ENCODE results near the gene FNTB. TPM values are rescaled to one million over a fixed set of nuclear protein-coding genes. Genes with fewer than 3 reads are reported as not detected.
A peak's percentile ranks its signal among the peaks of the same experiment; 100 is the strongest.

The FNTB gene
- polyA plus RNA-seq, 3 donors from 2014 or later: 1.0 to 5.2 (median 1.6) TPM

DNA sequence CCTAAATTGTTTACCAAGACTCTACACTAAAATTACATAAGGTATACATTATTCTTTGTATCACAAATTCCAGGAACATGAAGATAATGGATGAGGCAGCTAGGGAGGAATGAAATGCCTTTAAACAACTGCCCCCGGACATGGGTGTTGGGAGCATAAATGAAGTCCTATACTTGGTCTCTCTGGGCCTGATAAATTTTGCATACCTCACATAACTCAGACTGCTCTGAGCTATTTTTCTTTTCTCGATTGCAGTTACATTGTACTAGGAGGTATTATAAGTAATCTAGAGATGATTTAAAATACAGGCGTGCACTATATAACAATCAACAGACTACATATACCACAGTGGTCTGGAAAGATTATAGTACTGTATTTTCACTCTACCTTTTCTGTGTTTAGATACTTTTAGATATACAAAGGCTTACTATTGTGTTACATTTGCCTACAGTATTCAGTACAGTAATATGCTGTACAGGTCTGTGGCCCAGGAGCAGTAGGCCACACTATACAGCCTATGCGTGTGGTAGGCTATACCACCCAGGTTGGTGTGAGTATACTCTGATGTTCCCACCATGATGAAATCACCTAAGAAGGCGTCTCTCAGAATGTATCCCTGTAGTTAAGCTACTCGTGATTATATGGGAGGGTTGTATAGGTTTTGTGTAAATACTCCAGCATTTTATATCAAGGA, 14.3 kb downstream of the FNTB start:
- Mint-ChIP-seq H3K9me3 (no peaks in the 10 kb centered on the region), H3K36me3 (peaks cover 4 to 7% (median 6%) of the 10 kb centered on the region in 3 donors), H3K4me1 (no peaks in the 10 kb centered on the region), H3K4me3 (no peak overlapping the region), H3K27me3 (ENCODE audit: low read depth in 3 of 3) (no peaks in the 10 kb centered on the region), H3K27ac (no peak overlapping the region)
- DNase-seq: no peak

DNA sequence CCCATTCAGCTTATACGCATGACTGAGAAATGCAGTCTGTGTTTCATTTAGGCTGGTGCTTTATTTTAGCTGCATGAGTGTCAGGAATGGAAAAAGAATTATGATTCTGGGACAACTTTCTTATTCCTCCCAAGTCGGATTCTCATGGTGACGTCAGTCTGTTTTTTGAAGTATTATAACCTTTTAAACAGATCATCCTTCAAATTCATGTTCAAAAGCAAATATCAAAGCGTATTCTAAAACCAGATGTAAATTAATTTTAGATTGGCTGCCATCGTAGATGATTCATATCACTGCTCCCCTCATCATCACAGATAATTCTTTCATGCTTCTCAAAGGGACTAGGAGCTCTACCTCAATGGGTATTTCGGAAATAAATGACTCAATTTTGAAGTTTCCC, 15.0 kb downstream of the FNTB start:
- Mint-ChIP-seq H3K27ac (no peak overlapping the region), H3K4me3 (no peak overlapping the region), H3K9me3 (no peaks in the 10 kb centered on the region), H3K4me1 (no peaks in the 10 kb centered on the region), H3K27me3 (ENCODE audit: low read depth in 3 of 3) (no peaks in the 10 kb centered on the region), H3K36me3 (peaks cover 4 to 12% (median 6%) of the 10 kb centered on the region in 3 donors)
- no peak for DNase-seq

DNA sequence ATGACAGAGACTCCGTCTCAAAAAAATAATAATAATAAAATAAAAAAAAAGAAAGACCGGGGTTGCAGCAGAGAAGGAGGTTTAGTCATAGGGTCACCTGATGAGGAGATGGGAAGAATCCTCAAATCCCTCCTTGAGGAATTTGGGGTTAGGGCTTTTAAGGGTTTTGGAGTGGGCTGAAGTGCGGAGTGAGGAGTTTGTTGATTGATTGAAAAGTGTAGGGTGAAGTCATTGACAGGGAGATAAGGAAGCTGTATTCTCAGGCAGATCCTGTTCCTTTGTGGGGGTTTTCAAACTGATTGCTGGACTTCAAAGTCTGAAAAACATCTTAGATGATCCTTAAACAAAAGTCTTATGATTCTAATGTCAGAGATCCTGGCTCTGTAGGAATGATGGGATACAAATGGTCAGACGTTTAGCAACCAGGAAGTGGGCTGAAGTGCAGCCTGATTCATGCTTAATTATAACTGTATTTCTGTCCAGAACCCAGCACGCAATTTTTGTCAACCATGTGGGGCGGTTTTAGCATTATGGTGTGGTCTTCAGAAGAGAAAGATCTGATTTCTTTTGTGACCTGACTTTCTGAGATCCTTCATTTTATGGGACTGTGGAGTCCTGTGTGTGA, 16.0 kb downstream of the FNTB start:
- Mint-ChIP-seq H3K27ac (no peak overlapping the region), H3K4me3 (no peak overlapping the region), H3K36me3 (peaks cover 4 to 15% (median 6%) of the 10 kb centered on the region in 3 donors), H3K27me3 (ENCODE audit: low read depth in 3 of 3) (no peaks in the 10 kb centered on the region), H3K4me1 (no peaks in the 10 kb centered on the region), H3K9me3 (no peaks in the 10 kb centered on the region)
- DNase-seq: no peak

DNA sequence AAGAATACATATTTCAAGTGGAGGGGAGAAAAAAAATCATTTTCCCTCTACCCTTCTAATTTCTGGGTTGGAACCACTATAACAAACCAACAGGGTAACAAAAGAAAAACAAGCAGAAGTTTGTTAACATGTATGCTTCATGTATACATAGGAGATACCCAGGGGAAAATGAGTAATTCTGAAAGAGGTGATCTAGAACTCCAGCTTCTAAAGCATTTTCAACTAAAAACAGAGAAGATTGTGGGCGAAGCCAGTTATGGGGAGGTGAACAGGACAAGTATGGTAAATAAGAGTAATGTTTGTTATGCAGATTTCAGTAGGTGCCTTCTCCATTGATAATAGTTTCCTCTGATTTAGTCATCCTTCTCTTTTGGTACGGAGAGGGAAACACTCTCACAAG, 16.7 kb downstream of the FNTB start:
- DNase-seq: no peak
- Mint-ChIP-seq H3K27ac (no peak overlapping the region), H3K27me3 (ENCODE audit: low read depth in 3 of 3) (no peaks in the 10 kb centered on the region), H3K4me1 (no peaks in the 10 kb centered on the region), H3K36me3 (peaks cover 4 to 15% (median 6%) of the 10 kb centered on the region in 3 donors), H3K9me3 (no peaks in the 10 kb centered on the region), H3K4me3 (no peak overlapping the region)

DNA sequence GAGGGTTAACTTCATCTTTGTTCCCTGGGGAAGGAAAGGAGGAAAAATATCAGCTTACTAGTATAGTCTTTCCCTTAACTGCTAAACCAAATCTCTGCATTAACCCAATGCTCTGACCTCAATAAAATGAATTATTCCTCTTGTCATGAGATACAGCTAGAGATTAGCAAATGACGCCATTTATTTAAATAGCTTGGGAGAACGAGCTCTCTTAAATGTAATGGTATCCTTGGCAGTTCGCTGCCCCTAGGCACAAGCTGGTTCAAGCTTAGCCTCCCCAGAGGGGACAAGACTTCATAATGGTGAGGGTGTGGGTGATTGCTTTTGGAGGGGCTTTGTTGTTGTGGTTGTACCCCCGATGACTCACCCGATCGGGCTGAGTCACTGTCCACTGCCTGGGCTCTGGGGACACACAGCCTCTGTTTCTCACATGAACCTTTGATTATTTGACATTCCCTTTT, 19.6 kb downstream of the FNTB start:
- Mint-ChIP-seq H3K9me3 (no peaks in the 10 kb centered on the region), H3K4me3 (no peak overlapping the region), H3K27ac (no peak overlapping the region), H3K4me1 (no peaks in the 10 kb centered on the region), H3K27me3 (ENCODE audit: low read depth in 3 of 3) (peaks cover 0 to 4% (median 0%) of the 10 kb centered on the region in 3 donors), H3K36me3 (peaks cover 9 to 28% (median 15%) of the 10 kb centered on the region in 3 donors)
- no peak for DNase-seq

DNA sequence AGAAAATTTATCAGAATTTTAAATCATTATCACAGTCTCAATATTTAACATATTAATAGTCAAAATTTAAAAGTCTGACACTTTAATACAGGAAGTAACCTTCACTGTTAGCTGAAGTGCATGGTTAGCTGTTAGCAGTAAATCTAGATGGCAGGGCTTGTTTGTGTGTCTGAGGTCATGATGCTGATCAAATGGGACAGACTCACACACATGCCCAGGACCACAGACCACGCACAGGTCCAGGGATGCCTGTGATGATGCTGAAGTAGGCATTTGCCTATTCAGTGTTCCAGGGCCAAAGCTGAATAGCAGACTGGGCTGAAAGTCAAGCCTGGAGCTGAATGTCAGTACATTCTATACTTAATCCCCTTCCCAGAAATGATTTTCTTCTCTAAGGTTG, 20.5 kb downstream of the FNTB start:
- H3K36me3 Mint-ChIP-seq: peaks cover 15 to 28% (median 16%) of the 10 kb centered on the region in 3 donors

DNA sequence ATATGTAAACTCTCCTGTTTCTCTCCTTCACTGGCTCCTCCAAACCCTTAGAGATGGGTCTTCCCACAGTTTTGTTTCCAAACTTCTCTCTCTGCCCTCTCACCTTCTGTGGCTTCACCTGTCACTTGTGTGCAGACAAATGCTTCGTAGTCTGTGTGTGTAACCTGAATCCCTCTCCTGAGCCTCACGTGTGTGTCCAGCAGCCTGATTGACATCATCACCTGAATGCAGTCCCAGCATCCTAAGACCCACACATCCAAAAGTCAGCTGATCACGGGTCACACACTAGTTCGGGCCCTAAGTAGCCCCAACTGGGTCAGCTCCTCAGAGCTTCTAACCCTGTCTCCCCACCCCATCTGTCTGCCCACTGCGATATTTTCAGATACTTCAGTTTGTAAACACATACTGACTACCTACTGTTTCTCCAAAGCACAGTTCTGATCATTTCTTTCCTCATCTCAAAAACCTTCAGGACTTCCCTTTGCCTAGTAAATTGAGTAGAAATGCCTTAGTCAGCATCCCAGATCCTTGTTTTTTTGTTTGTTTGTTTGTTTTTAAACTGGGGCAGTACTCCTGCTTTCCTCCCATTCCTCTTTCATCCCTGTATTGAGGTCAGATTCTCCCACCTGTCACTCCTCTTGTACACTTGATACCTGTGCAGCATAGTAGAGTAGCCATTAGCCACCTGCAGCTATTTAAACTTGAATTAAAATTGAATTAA, 23.7 kb downstream of the FNTB start:
- no peak overlapping the region for H3K4me3 Mint-ChIP-seq
- no peaks in the 10 kb centered on the region for H3K9me3 Mint-ChIP-seq
- no peak for DNase-seq
- H3K27me3 Mint-ChIP-seq (ENCODE audit: low read depth in 3 of 3): peaks cover 0 to 6% (median 0%) of the 10 kb centered on the region in 3 donors
- H3K27ac Mint-ChIP-seq: no peak overlapping the region
- no peaks in the 10 kb centered on the region for H3K4me1 Mint-ChIP-seq
- H3K36me3 Mint-ChIP-seq: peaks cover 17 to 33% (median 19%) of the 10 kb centered on the region in 3 donors

More for the DNA sequence above, 20.5 kb downstream of the FNTB start:
- no peak for DNase-seq
- Mint-ChIP-seq H3K27ac (no peak overlapping the region), H3K4me1 (no peaks in the 10 kb centered on the region), H3K27me3 (ENCODE audit: low read depth in 3 of 3) (peaks cover 0 to 6% (median 0%) of the 10 kb centered on the region in 3 donors), H3K4me3 (no peak overlapping the region), H3K9me3 (no peaks in the 10 kb centered on the region)

DNA sequence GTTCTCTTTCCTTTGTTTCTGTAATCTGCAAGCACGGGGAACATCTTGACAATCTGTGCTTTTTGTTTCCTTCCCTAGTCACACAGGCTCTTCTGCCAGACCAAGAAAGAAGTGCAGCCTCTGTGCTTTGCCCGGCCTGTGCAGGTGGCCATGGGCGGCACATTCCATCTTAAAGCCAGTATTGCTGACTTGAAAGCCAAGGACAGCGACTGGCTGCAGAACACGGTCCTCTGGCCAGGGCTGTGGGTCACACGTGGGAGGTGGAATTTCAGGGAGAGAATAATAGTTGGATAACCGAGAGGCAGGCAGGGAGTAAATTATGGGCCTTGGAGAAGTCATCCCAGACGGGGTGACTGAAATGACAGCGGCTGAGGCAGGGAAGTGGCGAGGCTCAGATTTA, 24.8 kb downstream of the FNTB start:
- H3K4me1 Mint-ChIP-seq: no peaks in the 10 kb centered on the region
- peaks cover 0 to 6% (median 0%) of the 10 kb centered on the region in 3 donors for H3K27me3 Mint-ChIP-seq (ENCODE audit: low read depth in 3 of 3)
- H3K36me3 Mint-ChIP-seq: peaks cover 17 to 34% (median 21%) of the 10 kb centered on the region in 3 donors
- no peak overlapping the region for H3K4me3 Mint-ChIP-seq
- no peak overlapping the region for H3K27ac Mint-ChIP-seq
- H3K9me3 Mint-ChIP-seq: no peaks in the 10 kb centered on the region
- no peak for DNase-seq

DNA sequence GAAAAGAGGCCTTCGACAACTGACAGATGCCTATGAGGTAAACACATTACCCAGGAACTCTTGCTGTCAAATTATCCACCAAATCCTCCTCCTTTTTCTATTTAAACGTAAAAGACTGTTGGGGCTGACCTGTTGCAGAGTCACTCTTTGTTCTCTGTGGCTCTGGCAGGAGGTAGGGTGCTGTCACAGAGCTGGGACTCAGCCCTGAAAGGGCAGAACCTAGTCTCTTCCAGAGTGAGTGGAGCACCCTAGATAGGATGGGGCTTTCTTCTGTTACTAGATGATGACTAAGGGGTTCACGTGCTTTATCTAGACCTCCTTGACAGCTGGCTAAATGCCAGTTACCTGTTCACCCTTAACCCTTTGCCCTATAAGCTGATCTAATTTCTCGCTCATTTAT, 25.7 kb downstream of the FNTB start:
- no peak overlapping the region for H3K4me3 Mint-ChIP-seq
- peaks cover 20 to 31% (median 21%) of the 10 kb centered on the region in 3 donors for H3K36me3 Mint-ChIP-seq
- no peaks in the 10 kb centered on the region for H3K9me3 Mint-ChIP-seq
- H3K27ac Mint-ChIP-seq: no peak overlapping the region
- no peak for DNase-seq
- no peaks in the 10 kb centered on the region for H3K4me1 Mint-ChIP-seq
- H3K27me3 Mint-ChIP-seq (ENCODE audit: low read depth in 3 of 3): peaks cover 0 to 6% (median 0%) of the 10 kb centered on the region in 3 donors

DNA sequence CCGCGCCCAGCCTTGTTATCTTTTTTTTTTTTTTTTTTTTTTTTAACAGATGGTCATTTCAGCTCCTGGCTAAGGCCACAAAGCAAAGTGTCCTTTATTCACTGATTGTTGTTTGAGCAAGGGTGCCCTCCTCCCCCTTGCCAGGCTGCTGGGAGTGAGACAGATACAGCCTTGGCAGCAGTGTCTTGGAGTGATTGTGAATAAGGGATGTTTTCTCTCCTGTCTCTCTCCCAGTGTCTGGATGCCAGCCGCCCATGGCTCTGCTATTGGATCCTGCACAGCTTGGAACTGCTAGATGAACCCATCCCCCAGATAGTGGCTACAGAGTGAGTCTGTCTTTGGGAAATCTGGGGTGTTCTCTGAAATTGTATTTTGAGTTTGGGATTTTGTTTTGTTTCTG, 28.7 kb downstream of the FNTB start:
- no peak overlapping the region for H3K27ac Mint-ChIP-seq
- no peak overlapping the region for H3K4me3 Mint-ChIP-seq
- peaks cover 0 to 4% (median 0%) of the 10 kb centered on the region in 3 donors for H3K27me3 Mint-ChIP-seq (ENCODE audit: low read depth in 3 of 3)
- peaks cover 0 to 6% of the 10 kb centered on the region in 2 donors for H3K4me1 Mint-ChIP-seq
- DNase-seq: no peak
- H3K36me3 Mint-ChIP-seq: peaks cover 10 to 21% (median 21%) of the 10 kb centered on the region in 3 donors
- H3K9me3 Mint-ChIP-seq: no peaks in the 10 kb centered on the region

DNA sequence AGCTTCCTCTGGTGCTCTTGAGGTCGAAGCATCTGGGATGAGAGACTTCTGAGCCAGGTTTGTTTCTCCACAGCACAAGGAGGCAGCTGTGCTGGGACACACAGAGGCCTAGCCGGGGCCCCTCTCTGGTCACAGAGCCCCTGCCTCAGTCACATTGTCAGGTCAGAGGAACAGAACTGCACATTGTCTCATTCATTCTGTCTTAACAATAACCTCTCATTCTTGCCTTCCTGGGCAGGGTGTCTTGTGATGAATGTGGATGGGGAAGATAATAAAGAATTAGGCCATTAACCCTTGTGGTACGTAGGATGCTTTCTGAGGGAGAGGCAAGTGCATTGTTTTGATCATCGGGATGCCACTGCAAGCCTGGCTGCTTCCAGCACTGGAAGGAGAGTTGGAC, 29.8 kb downstream of the FNTB start:
- H3K27me3 Mint-ChIP-seq (ENCODE audit: low read depth in 3 of 3): peaks cover 0 to 3% (median 0%) of the 10 kb centered on the region in 3 donors
- no peaks in the 10 kb centered on the region for H3K9me3 Mint-ChIP-seq
- no peak for DNase-seq
- H3K4me3 Mint-ChIP-seq: no peak overlapping the region
- H3K36me3 Mint-ChIP-seq: peaks cover 10 to 18% (median 17%) of the 10 kb centered on the region in 3 donors
- H3K27ac Mint-ChIP-seq: no peak overlapping the region
- H3K4me1 Mint-ChIP-seq: peaks cover 0 to 6% of the 10 kb centered on the region in 2 donors

DNA sequence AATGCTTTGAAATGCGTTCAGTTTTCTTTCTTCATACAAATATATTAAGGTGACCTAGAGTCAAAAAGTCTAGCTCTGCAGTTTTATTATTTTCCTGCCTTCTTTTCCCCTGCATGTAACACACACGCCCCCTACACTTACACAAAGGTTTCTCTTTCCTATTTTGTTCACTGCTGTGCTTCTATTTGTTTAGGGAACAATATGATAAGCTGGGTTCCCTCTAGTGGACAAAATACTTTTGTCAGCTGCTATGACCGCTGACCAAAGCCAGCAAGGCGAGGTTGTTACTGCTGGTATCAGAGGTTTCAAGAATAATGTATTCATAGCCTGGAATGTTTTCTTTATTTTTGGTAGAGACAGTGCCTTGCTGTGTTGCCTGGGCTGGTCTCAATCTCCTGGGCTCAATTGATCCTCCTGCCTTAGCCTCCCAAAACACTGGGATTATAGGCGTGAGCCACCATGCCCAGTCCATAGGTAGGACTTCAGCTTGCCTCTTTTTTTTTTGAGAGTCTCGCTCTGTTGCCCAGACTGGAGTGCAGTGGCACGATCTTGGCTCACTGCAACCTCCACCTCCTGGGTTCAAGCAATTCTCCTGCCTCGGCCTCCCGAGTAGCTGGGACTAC, 33.4 kb downstream of the FNTB start:
- Mint-ChIP-seq H3K9me3 (no peaks in the 10 kb centered on the region), H3K27ac (peak overlapping the region in 1 of 6 donors; percentile 1)

DNA sequence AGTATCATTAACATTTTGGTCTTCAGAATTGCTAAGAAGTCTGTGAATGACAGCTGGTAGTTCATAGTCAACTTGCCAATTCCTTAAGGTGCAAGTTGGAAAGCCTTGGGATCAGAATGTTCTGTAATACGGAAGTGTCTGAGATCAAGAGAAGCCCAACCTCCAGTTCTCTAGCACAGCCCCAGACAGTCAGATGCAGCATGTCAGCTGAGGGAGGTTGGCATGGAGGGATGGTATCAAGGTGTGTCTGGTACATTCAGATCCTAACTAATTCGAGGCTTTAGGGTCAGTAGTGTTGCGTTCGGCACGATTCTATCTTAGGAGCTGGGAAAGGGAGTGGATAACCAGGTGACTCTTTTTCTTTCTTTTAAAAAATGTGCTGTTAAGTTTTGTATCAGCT, 38.3 kb downstream of the FNTB start:
- Mint-ChIP-seq H3K27ac (no peak overlapping the region), H3K27me3 (ENCODE audit: low read depth in 3 of 3) (peaks cover 0 to 1% (median 0%) of the 10 kb centered on the region in 3 donors)

More for the DNA sequence above, 33.4 kb downstream of the FNTB start:
- H3K4me1 Mint-ChIP-seq: peaks cover 0 to 6% of the 10 kb centered on the region in 2 donors
- peak in 2 of 3 donors; percentile 12 to 13 for DNase-seq
- peaks cover 0 to under 1% (median 0%) of the 10 kb centered on the region in 3 donors for H3K27me3 Mint-ChIP-seq (ENCODE audit: low read depth in 3 of 3)
- H3K36me3 Mint-ChIP-seq: peaks cover 4 to 13% (median 5%) of the 10 kb centered on the region in 3 donors
- no peak overlapping the region for H3K4me3 Mint-ChIP-seq

More for the DNA sequence above, 38.3 kb downstream of the FNTB start:
- no peak for DNase-seq
- Mint-ChIP-seq H3K36me3 (peaks cover 0 to 28% (median 21%) of the 10 kb centered on the region in 3 donors), H3K4me1 (peaks cover 0 to 3% of the 10 kb centered on the region in 2 donors), H3K4me3 (no peak overlapping the region), H3K9me3 (no peaks in the 10 kb centered on the region)

All from immature natural killer cell (primary cell).